Muscle layer of duodenum (tissue), 2 donors: ENCODE data around the gene FAM114A1.
"Not testable (repeated sequence)": the region's sequence is repeated elsewhere in the genome, so short reads cannot be mapped to it uniquely, and the experiment has no call there.

Experiments used
- H3K27ac ChIP-seq: one replicate; pipeline ENCODE4 v1.7.0; 2013; ENCODE audit warnings: mild to moderate bottlenecking, low read length
- H3K27me3 ChIP-seq: one replicate; pipeline ENCODE4 v1.7.0; 2013; ENCODE audit warnings: low read depth, mild to moderate bottlenecking, control low read depth, low read length
- H3K36me3 ChIP-seq, 2 donors: one replicate each; pipeline ENCODE4 v1.7.0; 2013; ENCODE audit warnings: low read length in 2 of 2, control low read depth in 1 of 2, mild to moderate bottlenecking in 1 of 2; ENCODE audit not compliant: insufficient read depth in 2 of 2, control insufficient read depth in 1 of 2
- H3K4me1 ChIP-seq, 2 donors: one replicate each; pipeline ENCODE4 v1.7.0; 2013; ENCODE audit warnings: low read length in 2 of 2, mild to moderate bottlenecking in 2 of 2, control low read depth in 1 of 2, moderate library complexity in 1 of 2; ENCODE audit not compliant: insufficient read depth in 2 of 2, control insufficient read depth in 1 of 2
- H3K4me3 ChIP-seq, 2 donors: one replicate each; pipeline ENCODE4 v1.7.0; 2013; ENCODE audit warnings: low read length in 2 of 2, low read depth in 1 of 2, mild to moderate bottlenecking in 1 of 2
- H3K9me3 ChIP-seq, 2 donors: one replicate each; pipeline ENCODE4 v1.7.0; 2013; ENCODE audit warnings: low read length in 2 of 2, control low read depth in 1 of 2, mild to moderate bottlenecking in 1 of 2; ENCODE audit not compliant: control insufficient read depth in 1 of 2
- donor health status: healthy.

FAM114A1 gene

DNA sequence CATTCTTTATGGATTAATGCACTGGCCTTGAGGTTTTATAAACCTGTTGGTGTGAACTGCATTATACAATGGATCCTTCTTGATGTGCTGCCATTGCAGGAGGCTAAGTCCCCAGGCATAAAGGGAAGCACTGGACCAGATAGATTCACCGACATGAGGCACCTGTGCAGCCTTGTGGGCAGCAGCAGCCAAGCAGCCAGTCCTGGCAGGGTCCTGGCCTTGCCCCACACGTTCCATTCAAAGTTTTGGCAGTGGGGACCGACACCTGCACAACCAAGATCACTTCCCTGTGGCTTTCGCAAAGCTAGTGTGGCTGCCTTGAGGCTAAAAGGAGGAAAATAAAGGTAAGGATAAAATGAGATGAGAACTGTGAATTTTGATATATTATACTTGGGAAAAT is 111.5 kb downstream of the FAM114A1 start:
- H3K4me1 ChIP-seq = no peaks in the 10 kb centered on the region
- no peaks in the 10 kb centered on the region for H3K27me3 ChIP-seq
- H3K9me3 ChIP-seq = no peaks in the 10 kb centered on the region
- H3K27ac ChIP-seq = no peak overlapping the region
- no peak overlapping the region for H3K4me3 ChIP-seq
- no peaks in the 10 kb centered on the region for H3K36me3 ChIP-seq

DNA sequence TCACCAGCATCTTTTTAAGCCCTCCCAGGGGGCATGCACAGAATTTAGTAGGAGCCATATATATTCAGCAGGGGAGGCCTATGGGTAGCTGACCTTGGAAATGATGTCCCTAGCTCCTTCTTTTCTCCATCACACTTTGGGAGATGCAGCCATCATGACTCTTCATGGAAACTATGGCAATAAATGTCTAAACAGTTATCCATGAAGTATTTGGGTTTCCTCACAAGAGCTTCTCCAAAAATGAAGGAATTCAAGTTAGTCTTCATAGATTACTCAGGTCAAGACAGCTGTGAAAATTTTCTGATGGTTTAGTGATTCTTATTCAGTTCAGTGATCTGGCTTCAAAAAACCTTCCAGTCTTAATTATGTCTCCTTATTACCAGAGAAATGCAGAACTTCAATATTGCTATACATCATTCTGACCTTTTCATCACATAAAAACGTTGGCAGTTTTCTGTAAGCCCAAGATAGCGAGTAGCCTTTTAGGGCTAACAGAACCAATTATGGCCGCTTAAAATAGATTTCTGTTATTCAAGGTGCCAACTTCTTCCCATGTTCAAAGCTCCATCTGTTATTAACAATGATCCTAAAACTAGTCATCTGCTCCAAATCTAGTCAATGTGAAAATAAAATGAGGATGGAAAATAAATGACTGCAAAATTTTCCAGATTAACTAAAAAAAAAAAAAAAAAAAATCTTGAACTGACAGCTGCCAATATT is 112.1 kb downstream of the FAM114A1 start:
- Histone ChIP-seq H3K4me1 (no peaks in the 10 kb centered on the region), H3K4me3 (no peak overlapping the region), H3K9me3 (no peaks in the 10 kb centered on the region), H3K27ac (no peak overlapping the region), H3K27me3 (no peaks in the 10 kb centered on the region), H3K36me3 (no peaks in the 10 kb centered on the region)

DNA sequence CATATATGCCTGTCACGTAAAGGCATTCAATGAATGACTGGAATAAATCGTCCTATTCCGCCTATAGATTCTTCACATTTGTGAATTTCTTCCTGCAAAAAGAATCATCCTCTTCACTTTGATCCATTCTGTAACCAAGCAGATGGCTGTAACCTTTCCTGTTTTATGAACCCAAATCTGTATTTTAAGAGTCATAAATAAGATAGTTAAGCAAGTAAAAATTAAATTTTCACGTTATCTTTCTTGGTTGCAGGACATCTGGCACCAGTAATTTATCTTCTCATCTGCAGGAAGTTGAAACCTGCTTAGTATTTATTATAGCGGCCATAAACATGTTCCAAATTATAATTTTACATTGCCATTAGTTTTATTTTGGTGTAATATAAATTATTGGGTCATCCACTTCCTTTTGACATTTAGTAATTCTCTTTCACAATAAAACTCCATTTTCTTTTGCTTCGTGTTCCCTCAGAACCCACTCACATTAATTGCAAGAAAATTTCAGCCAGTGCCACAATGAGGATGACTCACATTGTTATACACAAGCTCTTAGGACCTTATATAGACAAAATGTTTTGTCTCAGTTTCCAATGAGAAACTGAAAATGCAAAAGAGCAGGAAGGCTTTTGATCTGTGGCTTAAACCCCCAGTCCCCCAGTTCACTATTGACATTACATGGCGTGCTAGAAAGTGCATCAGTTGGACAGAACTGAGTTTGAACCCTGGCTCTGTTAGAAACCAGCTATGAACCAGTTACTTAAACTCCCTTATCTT is 113.5 kb downstream of the FAM114A1 start:
- Histone ChIP-seq H3K4me3 (no peak overlapping the region), H3K9me3 (no peaks in the 10 kb centered on the region), H3K27me3 (no peaks in the 10 kb centered on the region), H3K36me3 (no peaks in the 10 kb centered on the region), H3K27ac (no peak overlapping the region), H3K4me1 (no peaks in the 10 kb centered on the region)

DNA sequence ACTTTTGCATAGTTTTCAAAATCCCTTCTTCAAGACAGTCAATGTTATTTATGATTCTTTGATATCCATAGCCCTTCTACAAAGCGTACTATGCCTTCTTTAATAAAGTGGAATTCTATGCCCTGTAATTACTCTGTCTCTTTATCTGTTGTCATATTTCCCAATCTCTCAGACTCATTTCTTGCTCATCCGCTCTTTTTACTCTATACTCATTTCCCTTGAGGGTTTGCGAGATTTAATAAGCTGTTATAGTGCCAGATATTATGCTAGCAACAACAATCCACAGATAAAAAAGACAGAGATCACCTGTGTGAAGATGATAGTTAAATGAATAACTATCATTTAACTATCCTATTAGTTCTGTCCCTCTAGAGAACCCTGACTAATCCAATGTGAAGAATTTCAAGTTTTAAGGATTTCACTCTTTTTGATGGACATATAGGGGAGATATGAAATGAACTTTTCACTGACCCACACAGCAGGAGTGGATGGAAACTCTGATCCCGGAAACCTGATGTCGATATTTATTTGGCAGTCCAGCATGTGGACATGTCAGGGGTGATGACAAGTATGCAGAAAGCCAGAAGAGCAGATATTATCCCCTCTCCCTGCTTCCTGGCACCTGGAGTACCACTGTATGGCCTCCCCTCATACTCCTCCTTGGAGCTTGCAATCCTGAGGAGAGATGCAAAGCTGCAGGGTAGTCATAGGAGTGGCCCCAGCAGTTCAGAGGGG is 114.9 kb downstream of the FAM114A1 start:
- no peaks in the 10 kb centered on the region for H3K27me3 ChIP-seq
- H3K9me3 ChIP-seq = no peaks in the 10 kb centered on the region
- no peak overlapping the region for H3K4me3 ChIP-seq
- no peaks in the 10 kb centered on the region for H3K4me1 ChIP-seq
- no peak overlapping the region for H3K27ac ChIP-seq
- no peaks in the 10 kb centered on the region for H3K36me3 ChIP-seq

DNA sequence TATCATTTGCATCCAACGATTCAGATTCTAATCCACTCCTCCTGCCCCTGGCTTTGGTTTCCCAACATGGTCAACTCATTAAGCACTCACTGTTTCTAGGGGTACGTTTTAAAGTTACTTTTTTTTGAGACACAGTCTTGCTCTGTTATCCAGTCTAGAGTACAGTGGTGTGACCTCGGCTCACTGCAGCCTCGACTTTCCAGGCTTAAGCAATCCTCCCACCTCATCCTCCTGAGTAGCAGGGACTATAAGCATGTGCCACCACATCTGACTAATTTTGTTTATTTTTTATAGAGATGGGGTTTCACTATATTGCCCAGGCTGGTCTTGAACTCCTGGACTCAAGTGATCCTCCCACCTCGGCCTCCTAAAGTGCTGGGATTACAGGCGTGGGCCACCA is 115.7 kb downstream of the FAM114A1 start:
- Histone ChIP-seq H3K27me3 (no peaks in the 10 kb centered on the region), H3K27ac (no peak overlapping the region)

DNA sequence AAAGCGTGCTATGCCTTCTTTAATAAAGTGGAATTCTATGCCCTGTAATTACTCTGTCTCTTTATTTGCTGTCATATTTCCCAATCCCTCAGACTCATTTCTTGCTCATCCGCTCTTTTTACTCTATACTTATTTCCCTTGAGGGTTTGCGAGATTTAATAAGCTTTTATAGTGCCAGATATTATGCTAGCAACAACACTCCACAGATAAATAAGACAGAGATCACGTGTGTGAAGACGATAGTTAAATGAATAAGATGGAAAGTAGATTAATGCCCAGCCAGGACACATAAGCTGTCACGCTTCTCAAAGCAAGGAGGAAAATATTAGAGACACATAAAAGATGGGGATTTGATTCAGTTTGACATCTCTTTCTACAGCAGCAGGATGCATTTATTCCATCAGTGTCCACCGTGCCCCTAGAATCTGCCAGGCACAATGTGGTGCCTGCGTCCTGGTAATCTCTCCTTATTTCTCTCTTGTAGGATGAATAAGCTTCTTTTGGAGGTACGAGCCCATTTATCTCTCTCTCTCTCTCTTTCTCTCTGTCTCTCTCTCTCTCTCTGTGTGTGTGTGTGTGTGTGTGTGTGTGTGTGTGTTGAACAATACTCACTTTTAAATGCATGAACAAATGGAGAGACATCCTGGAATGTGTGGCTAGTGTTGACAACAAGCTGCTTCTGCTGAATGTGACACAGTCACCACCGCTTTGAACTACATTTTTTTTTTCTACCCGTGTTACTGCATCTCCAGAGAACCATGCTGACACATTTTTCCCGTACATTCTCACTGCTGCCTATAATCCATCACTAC is 116.4 kb downstream of the FAM114A1 start:
- Histone ChIP-seq H3K27ac (no peak overlapping the region), H3K4me3 (no peak overlapping the region), H3K9me3 (no peaks in the 10 kb centered on the region), H3K4me1 (no peaks in the 10 kb centered on the region), H3K36me3 (no peaks in the 10 kb centered on the region), H3K27me3 (no peaks in the 10 kb centered on the region)

More for the DNA sequence above, 115.7 kb downstream of the FAM114A1 start:
- Histone ChIP-seq H3K36me3 (no peaks in the 10 kb centered on the region), H3K4me1 (no peaks in the 10 kb centered on the region), H3K9me3 (no peaks in the 10 kb centered on the region), H3K4me3 (no peak overlapping the region)

DNA sequence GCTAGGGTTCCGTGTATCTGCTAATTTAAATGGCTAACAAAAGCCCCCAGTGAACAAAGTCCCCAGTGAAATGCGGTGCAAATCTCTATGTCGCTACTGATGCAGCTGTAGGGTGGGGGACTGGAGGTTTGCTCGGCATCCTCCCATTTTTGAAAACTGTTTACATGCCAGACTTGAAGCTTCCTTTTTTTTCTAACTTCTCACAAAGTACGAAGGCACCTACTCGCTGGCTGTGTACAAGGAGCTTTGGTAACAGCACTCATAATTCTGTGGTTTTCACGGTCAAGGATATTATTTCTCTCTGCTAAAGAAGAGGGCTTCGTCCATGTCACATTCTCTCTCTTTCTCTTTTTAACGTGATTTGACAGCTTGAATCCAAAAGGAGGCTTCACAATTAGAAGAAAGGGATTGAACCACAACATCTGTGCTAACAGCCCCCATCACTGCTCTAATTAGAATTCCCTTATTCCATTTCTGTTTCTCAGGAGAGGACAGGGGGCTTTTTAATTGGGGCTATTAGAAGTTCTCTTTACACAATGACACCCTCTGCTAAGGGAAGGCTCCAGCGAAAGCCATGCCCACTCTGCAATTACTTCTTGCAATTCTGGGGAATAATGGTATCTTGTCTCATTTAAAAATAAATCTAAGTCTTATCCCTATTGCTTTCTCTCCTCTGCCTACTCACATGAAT is 117.9 kb downstream of the FAM114A1 start:
- no peak overlapping the region for H3K4me3 ChIP-seq
- no peak overlapping the region for H3K27ac ChIP-seq
- no peaks in the 10 kb centered on the region for H3K27me3 ChIP-seq
- H3K36me3 ChIP-seq = no peaks in the 10 kb centered on the region
- no peaks in the 10 kb centered on the region for H3K4me1 ChIP-seq
- no peaks in the 10 kb centered on the region for H3K9me3 ChIP-seq

DNA sequence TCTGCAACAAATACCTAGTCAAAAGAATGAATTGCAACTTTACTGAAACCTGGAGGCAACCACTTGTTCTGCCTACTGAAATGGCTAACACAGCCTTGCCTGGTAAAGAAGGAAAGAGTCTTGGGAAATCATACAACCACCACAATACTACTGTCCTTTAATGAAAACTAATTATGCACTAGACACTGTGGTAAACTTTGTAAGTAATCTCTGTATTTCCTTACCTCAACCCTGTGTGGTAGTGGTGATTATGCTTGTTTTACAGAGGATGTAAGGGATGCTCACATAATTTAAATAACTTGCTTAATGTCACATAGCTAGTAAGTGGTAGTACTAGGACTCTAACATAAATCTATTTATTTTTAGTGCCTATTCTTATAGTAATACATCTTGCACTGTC is 119.9 kb downstream of the FAM114A1 start:
- Histone ChIP-seq H3K27ac (no peak overlapping the region), H3K9me3 (no peaks in the 10 kb centered on the region), H3K4me3 (no peak overlapping the region), H3K27me3 (no peaks in the 10 kb centered on the region), H3K4me1 (no peaks in the 10 kb centered on the region), H3K36me3 (no peaks in the 10 kb centered on the region)

DNA sequence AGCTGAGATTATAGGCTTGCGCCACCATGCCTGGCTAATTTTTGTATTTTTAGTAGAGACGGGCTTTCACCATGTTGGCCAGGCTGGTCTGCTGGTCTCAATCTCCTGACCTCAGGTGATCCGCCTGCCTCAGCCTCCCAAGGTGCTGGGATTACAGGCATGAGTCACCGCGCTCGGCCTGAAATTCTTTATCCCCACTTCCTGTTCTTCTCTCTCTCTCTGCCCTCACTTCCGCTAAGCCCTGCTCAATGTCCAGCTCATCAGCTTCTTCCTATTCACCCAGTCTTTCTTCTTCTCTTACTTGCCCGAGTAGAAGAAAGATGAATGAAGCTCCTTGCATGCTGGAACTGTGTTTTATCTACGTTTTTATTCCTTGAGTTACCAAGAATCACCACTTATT is 120.7 kb downstream of the FAM114A1 start:
- H3K27ac ChIP-seq, H3K9me3 ChIP-seq, H3K36me3 ChIP-seq, H3K4me3 ChIP-seq, H3K27me3 ChIP-seq, H3K4me1 ChIP-seq: not testable (repeated sequence)

DNA sequence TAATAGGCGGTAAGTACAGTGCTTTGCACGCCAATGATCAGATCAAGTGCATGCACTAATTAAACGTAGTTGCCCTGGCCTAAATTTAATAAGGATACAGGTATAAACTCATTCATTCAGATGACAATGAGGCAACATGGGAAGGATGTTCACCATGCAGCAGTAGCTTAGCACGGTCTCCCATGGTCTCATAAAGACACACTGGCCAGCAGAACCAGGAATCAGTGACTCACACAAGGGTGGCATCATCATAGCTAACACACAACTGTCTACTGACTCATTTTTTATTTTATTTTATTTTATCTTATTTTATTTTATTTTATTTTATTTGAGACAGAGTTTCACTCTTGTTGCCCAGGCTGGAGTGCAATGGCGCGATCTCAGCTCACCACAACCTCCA is 121.9 kb downstream of the FAM114A1 start:
- Histone ChIP-seq H3K4me1 (no peaks in the 10 kb centered on the region), H3K27ac (no peak overlapping the region), H3K27me3 (no peaks in the 10 kb centered on the region), H3K9me3 (no peaks in the 10 kb centered on the region), H3K4me3 (no peak overlapping the region), H3K36me3 (no peaks in the 10 kb centered on the region)
